Osteoblast (primary cell): ENCODE measurements around the gene GARIN5B. TPM values are rescaled to one million over a fixed set of nuclear protein-coding genes. Genes with fewer than 3 reads are reported as not detected.

Experiments used
- DNase-seq: peaks from one replicate; pipeline ENCODE4 v3.0.0; 2011; ENCODE audit warnings: low spot score, mixed read lengths; ENCODE audit not compliant: insufficient read length; ENCODE audit errors: missing footprints
- H2AFZ ChIP-seq: 2 replicates; pipeline ENCODE4 v1.6.0; 2011; ENCODE audit warnings: mild to moderate bottlenecking, low read length
- H3K27ac ChIP-seq: 2 replicates; pipeline ENCODE4 v1.5.1; 2011; ENCODE audit warnings: mild to moderate bottlenecking, low read depth, low read length, moderate library complexity
- H3K27me3 ChIP-seq: 2 replicates; pipeline ENCODE4 v1.6.0; 2012; ENCODE audit warnings: mild to moderate bottlenecking, control low read depth, inconsistent platforms, low read length, moderate library complexity; ENCODE audit not compliant: insufficient read depth
- H3K36me3 ChIP-seq: 2 replicates; pipeline ENCODE4 v1.5.1; 2011; ENCODE audit warnings: mild to moderate bottlenecking, low read length, control low read depth, moderate library complexity; ENCODE audit not compliant: insufficient read depth
- H3K4me1 ChIP-seq: 2 replicates; pipeline ENCODE4 v1.5.1; 2011; ENCODE audit warnings: mild to moderate bottlenecking, low read length, control low read depth, moderate library complexity; ENCODE audit not compliant: insufficient read depth
- H3K4me2 ChIP-seq: 2 replicates; pipeline ENCODE4 v1.6.0; 2011; ENCODE audit warnings: mild to moderate bottlenecking, low read length; ENCODE audit not compliant: insufficient read depth
- H3K4me3 ChIP-seq: fragments of 200-600 bp; sonication (generic); 3 replicates; pipeline ENCODE4 v1.5.1; 2012; ENCODE audit warnings: mild to moderate bottlenecking, low read length, inconsistent platforms; ENCODE audit not compliant: insufficient read depth
- H3K79me2 ChIP-seq: 2 replicates; pipeline ENCODE4 v1.6.0; 2012; ENCODE audit warnings: mild to moderate bottlenecking, low read length, control low read depth, inconsistent platforms; ENCODE audit not compliant: insufficient read depth
- H3K9me3 ChIP-seq: 2 replicates; pipeline ENCODE4 v1.5.1; 2011; ENCODE audit warnings: low read depth, low read length, control low read depth
- H4K20me1 ChIP-seq: 2 replicates; pipeline ENCODE4 v1.6.0; 2012; ENCODE audit warnings: mild to moderate bottlenecking, low read length, control low read depth; ENCODE audit not compliant: insufficient read depth
- CTCF ChIP-seq: IDR thresholded peaks from 2 replicates; pipeline ENCODE4 v1.5.1; 2011; ENCODE audit warnings: mild to moderate bottlenecking, low read depth, low read length, moderate library complexity; ENCODE audit errors: extremely low read depth
- total RNA-seq: library from RNA; depleted of rRNA; stranded (reverse); fragments of >200 nt; gene quantifications from 2 replicates; pipeline ENCODE4 v1.2.3, GENCODE V29; 2012

GARIN5B gene
- total RNA-seq, 1 donor = not detected

- Histone ChIP-seq H3K27me3 (no peaks in the 10 kb centered on the region), H4K20me1 (peaks cover 12% of the 10 kb centered on the region), H3K9me3 (no peaks in the 10 kb centered on the region), H3K4me2 (no peak overlapping the region), H2AFZ (no peak overlapping the region), H3K36me3 (peaks cover 4% of the 10 kb centered on the region), H3K27ac (no peak overlapping the region), H3K79me2 (peaks cover 13% of the 10 kb centered on the region), H3K4me1 (peaks cover 18% of the 10 kb centered on the region), H3K4me3 (no peak overlapping the region)
- TF ChIP-seq CTCF = no peak
- no peak for DNase-seq
Observed at GRCh38 chr19:55382013-55382412, 19.0 kb upstream of the GARIN5B start.

- TF ChIP-seq CTCF = no peak
- no peaks in the 10 kb centered on the region for H3K36me3 ChIP-seq
- no peak overlapping the region for H3K4me2 ChIP-seq
- no peaks in the 10 kb centered on the region for H4K20me1 ChIP-seq
- H3K27me3 ChIP-seq = no peaks in the 10 kb centered on the region
- no peak overlapping the region for H3K4me3 ChIP-seq
- H3K4me1 ChIP-seq = peaks cover 8% of the 10 kb centered on the region
- DNase-seq = no peak
- H2AFZ ChIP-seq = no peak overlapping the region
- H3K27ac ChIP-seq = no peak overlapping the region
- no peaks in the 10 kb centered on the region for H3K79me2 ChIP-seq
- no peaks in the 10 kb centered on the region for H3K9me3 ChIP-seq
Observed at GRCh38 chr19:55379174-55379573, 16.1 kb upstream of the GARIN5B start.

- Histone ChIP-seq H3K27ac (no peak overlapping the region), H3K9me3 (no peaks in the 10 kb centered on the region), H3K4me2 (no peak overlapping the region), H4K20me1 (no peaks in the 10 kb centered on the region), H3K4me3 (no peak overlapping the region), H2AFZ (no peak overlapping the region), H3K36me3 (no peaks in the 10 kb centered on the region), H3K27me3 (no peaks in the 10 kb centered on the region), H3K79me2 (no peaks in the 10 kb centered on the region), H3K4me1 (peaks cover 9% of the 10 kb centered on the region)
- no peak for DNase-seq
- no peak for TF ChIP-seq CTCF
Observed at GRCh38 chr19:55377356-55378131, 14.5 kb upstream of the GARIN5B start.

GRCh38 chr19:55376241-55376933 is 13.3 kb upstream of the GARIN5B start, which contains the start of gene TMEM190:
Gene TMEM190, plus strand, starts transcription at chr19:55376826. Its CDS starts 28 bp downstream, at chr19:55376854.
- H3K4me1 ChIP-seq = peaks cover 10% of the 10 kb centered on the region
- H3K4me3 ChIP-seq = no peak within 1 kb of the TSS
- DNase-seq = no peak
- no peak within 1 kb of the TSS for H2AFZ ChIP-seq
- no peak within 1 kb of the TSS for H3K4me2 ChIP-seq
- H3K79me2 ChIP-seq = no peaks in the 10 kb centered on the region
- no peaks in the 10 kb centered on the region for H4K20me1 ChIP-seq
- no peak for TF ChIP-seq CTCF
- no peaks in the 10 kb centered on the region for H3K9me3 ChIP-seq
- H3K36me3 ChIP-seq = no peaks in the 10 kb centered on the region
- H3K27me3 ChIP-seq = no peaks in the 10 kb centered on the region
- no peak within 1 kb of the TSS for H3K27ac ChIP-seq
